Activated gamma-delta T cell treated with anti-CD3 and anti-CD28 coated beads, Interleukin-2, amount 50 U/mL, for 16 hours (primary cell): Measurements from ENCODE around the gene MEP1B.
"Not testable (repeated sequence)": the region's sequence is repeated elsewhere in the genome, so short reads cannot be mapped to it uniquely, and the experiment has no call there.

Source experiments
- DNase-seq: peaks from one replicate; pipeline ENCODE4 v3.0.0-alpha.2; 2020; ENCODE audit warnings: low read depth

MEP1B gene

DNA sequence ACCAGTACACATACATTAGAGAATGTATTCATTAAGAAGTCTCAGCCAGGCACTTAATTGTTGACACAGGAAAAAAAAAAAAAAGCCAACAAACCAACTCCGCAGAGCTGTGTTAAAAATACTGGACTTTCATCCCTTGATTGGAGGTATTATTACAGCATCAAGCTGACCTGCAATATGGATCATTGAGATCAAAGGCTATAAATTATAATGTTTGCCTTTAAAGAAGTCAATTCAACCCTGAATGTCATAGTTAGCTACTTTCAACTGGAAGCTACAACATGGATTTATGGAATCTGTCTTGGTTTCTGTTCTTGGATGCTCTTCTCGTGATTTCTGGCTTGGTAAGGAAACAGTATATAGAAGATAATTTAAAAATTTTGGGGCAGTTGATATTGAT, at the start of gene MEP1B:
MEP1B (plus strand) TSS at position 250 of the 400 bp plus-strand sequence; CDS start at position 282, 32 bp downstream.
- no peak for DNase-seq

DNA sequence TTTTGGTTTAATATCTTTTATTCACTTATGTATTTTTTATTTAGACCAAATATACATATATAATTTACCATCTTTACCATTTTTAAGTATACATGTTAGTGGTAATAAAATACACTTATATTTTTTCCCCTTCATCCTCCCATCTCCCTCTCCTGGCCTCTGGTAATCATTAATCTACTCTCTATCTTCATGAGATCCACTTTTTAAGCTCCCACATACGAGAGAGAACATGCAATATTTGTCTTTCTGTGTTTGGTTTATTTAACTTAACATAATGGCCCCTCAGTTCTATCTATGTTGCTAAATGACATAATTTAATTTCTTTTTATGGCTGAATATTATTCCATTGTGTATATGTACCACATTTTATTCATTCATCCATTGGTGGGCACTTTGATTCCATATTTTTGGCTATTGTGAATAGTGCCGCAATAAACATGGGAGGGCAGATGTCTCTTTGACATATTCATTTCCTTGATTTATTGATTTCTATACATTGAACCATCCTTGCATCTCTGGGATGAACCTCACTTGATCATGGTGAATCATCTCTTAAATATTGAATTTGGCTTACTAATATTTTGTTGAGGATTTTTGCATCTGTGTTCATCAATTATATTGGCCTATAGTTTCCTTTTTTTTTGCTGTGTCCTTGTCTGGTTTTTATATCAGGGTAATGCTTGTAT, 41.5 kb upstream of the MEP1B start:
- DNase-seq, result no peak

DNA sequence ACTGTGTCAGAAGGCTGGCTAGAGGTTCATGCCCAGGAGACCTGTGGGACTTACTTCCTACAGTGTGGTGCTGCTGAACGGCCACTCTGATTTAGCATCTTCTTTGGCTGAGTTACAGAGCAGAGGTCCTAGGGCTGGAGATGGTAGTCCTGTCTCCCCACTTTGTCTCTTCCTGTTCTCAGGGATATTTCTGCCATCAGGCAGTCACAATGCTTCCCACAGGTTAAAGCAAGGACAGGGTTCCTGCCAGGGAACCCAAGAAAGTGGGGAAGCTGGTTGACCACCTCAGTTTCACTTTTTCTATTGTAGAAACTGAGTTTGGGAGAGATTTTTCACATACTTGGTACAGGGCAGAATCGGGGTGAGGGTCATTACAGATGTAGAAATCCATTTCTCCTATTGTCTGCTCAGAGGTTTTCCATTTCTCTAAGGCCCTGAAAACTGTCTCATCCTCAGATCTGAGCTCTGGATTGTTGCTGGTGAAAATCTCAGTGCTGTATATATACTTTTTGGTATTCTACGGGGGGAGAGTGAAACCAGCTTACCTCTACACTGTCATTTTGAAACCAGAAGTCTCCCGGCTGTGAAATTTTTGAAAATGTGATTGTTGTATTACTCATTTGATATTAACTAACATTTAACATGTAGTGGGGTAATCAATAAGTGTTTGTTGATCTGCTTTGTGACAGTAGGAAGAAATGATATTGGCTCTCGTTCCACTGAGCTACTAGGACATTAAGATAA, 37.0 kb upstream of the MEP1B start:
- no peak for DNase-seq

DNA sequence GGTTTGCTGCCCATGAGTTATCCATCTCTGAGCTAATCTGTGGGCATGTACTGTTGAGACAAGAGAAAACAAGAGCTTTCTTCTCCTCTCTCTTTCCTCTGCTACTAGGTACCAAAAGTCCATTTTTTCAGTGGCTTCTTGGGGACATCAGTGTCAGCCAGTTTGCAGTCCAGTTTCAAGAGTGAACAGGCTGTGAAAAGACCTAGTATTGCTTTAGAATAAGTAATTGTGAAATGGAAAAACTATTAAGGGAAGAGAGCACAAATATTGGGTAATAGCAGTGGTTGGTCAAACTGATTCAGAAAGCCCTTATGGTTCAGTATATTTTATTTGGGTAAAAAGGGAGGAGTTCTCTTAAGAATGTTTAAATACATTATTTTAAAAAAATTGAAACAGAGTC, 33.0 kb upstream of the MEP1B start:
- DNase-seq, result no peak

DNA sequence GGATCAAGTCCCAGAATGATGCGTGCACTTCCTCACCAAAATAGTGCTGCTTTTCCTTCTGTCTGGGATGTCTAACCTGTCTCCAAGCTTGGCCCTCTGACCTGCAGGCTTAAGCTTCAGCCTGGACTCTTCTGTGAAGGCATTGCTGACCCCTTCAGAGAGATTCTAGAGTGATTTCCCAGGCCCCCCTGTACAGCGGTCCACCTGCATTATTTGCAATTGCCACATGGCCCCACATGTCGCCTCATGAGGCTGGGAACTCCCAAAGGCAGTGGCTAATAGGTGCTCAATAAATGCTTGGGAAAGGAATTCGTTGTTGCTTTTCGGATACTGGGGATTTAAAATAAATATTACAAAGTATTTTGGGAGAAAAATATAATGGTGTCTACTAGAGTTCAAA, 32.3 kb upstream of the MEP1B start:
- DNase-seq, result no peak

GRCh38 chr18:32158108-32158624, 31.7 kb upstream of the MEP1B start:
- peak; percentile 49 for DNase-seq

GRCh38 chr18:32158631-32159030, 31.2 kb upstream of the MEP1B start:
- DNase-seq, result not testable (repeated sequence)

DNA sequence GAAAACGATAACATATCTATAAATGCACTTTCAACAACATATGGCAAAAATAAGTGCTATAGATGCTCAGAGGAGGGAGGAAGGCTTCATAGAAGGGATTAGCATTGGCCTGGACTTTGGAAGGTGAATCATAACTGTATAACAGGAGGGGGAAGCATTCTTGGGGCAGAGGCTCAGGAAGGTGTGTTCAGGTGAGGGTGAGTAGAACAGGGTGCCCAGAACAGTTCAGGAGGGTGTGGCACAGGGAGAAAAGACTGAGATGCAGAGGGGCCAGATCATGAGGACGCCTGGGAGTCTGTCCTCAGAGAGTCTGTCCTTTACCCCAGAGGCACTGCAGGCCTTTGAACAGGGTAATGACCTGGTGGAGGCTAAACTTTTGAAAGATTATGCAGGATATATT, 29.3 kb upstream of the MEP1B start:
- no peak for DNase-seq

- DNase-seq, result no peak
Measured at GRCh38 chr18:32167980-32168730, 21.7 kb upstream of the MEP1B start.

DNA sequence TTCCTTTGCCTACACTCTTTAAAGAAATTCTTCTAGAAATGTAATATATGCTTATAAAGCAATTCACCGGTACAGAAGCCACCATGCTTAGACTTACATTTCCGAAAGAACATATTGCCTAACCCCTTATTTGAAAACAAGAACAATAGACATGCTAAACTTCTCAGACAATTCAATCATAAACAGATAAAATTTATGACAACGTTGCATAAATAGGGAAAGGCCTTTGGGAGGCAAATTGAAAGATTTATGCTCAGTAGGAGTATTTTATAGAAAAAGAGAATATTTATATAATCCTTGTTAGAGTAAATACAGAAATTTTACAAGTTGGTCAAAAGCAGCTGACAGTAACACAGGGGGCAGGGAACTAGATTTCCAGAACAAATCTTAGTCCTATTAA, 16.2 kb upstream of the MEP1B start:
- DNase-seq, result no peak

DNA sequence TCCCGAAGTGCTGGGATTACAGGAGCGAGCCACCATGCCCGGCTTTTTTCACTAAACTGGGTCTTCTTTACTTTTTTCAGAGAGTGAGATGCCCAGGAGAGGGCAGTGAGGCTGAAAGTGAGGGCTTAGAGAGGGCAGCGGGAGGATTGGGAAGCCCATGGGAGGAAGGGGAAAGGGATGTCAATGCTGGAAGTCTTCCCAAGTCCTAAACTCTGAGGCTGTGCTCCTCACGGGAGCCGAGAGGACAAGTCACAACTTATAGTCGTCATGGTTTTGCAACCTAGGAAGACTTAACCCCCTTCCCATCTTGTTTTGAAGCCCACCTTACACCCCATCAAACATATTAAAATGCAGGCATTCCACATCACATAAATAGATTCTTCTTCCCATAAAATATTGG, 15.1 kb upstream of the MEP1B start:
- no peak for DNase-seq

DNA sequence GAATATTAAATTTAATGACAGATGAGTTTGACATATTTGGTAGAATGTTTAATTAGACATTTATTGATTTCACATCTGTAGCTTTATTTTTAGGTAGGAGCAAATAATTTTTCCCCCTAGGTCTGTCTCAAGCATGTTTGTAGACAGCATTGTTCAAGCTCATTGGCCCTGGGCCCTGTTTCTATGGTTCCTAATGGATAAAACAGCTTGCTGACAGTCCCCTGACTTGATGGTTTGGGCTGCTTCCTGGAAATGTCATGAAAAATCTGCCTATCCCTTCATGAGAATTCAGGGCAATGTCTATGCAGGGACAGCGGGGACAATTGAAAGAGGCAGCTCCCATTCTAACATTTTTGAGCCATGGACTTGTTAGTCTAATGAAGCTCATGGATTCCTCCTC, 14.6 kb upstream of the MEP1B start:
- no peak for DNase-seq

DNA sequence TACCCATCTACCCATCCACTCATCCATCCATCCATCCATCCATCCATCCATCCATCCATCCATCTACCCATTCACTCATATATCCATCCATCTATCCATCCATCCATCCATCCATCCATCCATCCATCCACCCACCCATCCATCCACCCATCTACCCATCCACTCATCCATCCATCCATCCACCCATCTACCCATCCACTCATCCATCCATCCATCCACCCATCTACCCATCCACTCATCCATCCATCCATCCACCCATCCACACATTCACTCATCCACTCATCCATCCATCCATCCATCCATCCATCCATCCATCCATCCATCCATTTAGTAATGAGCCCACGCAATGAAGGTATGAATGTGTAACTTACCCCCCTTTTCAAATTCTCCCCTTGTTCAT, 13.1 kb upstream of the MEP1B start:
- DNase-seq, result not testable (repeated sequence)

GRCh38 chr18:32177530-32177929, 12.3 kb upstream of the MEP1B start:
- no peak for DNase-seq

GRCh38 chr18:32183503-32183902, 6.3 kb upstream of the MEP1B start:
- no peak for DNase-seq

DNA sequence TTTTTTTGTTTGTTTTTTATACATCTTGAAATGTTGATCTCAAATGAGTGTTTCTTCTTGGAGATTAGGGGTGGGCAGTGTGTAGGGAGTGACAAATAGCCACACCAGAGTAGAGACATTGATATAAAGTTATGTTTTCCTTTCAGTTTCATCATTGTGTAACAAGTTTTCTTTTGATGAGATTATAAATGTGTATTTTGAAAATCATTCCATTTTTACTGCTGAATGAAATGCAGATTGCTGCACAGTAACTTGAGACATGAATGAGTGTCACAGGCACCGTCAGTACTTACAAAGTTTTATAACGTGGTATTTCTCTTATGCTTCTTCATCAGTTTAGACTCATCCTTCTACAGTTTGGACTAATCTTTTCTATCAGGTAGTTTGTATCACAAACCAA, 370 bp downstream of the MEP1B start:
- DNase-seq, result no peak

DNA sequence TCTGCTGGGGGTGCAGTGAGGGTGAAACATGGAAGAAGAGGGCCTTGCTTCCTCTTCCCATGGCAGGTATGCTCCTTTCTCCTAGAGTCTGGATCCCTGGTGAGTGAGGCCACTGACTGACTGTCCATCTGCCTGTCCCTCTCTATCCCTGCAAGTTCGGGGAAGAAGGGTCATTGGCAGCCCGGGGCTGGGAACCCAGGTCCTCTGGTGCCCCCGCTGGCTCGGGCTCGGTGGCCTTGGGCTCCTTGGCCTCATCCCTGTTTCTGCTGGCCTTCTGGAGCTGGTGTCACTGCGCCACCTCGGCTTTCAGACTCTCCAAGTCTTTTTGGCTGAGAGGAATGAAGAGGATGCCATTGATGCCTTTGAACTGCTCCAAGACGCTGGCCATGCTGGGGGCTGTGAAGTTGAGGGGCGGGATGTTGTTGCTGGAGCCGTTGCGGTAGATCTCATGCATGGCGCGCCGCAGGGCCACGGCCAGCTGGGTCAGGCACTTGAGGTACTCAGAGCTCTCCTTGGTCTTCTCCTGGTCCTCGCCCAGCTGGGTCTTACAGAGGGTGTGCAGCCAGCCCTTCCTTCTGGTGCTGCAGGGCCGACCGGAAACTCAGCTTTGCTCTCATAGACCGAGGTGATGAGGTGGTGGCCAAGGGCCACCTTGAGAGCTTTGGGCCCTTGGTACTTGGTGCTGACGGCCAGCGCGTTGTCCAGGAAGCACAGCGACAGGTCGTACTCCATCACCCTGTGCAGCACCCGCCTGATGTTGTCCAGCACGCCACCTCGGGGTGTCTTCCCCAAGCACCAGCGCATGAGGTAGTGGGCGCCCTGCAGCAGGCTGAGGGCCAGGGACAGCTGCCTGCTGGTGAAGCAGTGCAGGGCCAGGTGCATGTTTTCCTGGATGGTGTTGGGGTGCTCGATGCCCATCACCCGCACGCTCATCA, 6.3 kb downstream of the MEP1B start:
- no peak for DNase-seq

- DNase-seq, result no peak
Measured at GRCh38 chr18:32200766-32201165, 10.9 kb downstream of the MEP1B start.

- DNase-seq, result no peak
Measured at GRCh38 chr18:32201948-32202672, 12.3 kb downstream of the MEP1B start.

GRCh38 chr18:32208023-32208422, 18.2 kb downstream of the MEP1B start:
- DNase-seq, result no peak

- DNase-seq, result no peak
Measured at GRCh38 chr18:32208577-32208976, 18.7 kb downstream of the MEP1B start.
